ENCODE data around the gene AMPD2.
A peak's percentile ranks its signal among the peaks of the same experiment; 100 is the strongest.
"Not testable (repeated sequence)": the region's sequence is repeated elsewhere in the genome, so short reads cannot be mapped to it uniquely, and the experiment has no call there.

Gene AMPD2

DNA sequence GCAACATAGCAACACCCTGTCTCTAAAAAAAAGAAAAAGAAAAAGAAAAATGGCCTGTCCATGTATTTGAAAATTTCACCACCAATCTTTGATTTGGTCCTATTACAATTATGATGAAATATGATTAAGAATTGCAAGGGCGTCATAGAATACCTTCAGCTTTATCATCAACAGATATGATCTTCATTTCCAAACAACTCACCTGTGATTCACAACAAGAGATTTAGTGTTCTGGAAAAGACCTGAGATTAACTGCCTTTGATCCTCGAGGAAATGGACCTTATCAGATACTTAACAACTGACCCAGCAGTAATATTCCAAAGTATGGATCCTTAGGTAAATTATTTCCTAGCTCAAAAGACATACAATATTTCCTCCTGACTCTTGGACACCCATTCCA lies 32.8 kb downstream of the AMPD2 start:
- DNase-seq (ENCODE audit: low spot score): no peak

DNA sequence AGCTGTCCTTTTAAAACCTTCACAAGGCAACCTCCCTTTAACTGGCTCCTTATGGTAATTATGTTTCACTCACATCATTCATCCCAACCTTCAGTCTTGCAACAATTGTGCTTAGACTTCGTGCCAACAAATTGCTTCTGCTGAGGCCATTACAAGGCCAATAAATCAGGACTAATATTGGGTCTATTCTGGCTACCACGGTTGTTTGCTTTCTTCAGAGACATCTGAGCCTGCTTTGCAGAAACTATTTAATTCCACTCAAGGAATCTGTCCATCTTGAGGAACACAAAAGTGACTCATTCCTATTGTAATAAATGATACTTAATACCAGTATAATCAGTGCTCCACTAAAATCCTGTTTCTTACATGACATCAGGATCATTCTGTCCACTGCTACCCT lies 33.7 kb downstream of the AMPD2 start:
- no peak for DNase-seq (ENCODE audit: low spot score)

- DNase-seq (ENCODE audit: low spot score): no peak
Measured at GRCh38 chr1:109654519-109654918, 34.9 kb downstream of the AMPD2 start.

- DNase-seq (ENCODE audit: low spot score): peak; percentile 88
Measured at GRCh38 chr1:109655615-109656519, 36.2 kb downstream of the AMPD2 start, which contains the start of gene GSTM4. Gene GSTM4, plus strand, starts transcription at chr1:109656099. Its CDS starts 291 bp downstream, at chr1:109656390.

- no peak for DNase-seq (ENCODE audit: low spot score)
Measured at GRCh38 chr1:109657395-109657794, 37.8 kb downstream of the AMPD2 start.

- DNase-seq (ENCODE audit: low spot score): no peak
Measured at GRCh38 chr1:109657970-109658369, 38.3 kb downstream of the AMPD2 start.

DNA sequence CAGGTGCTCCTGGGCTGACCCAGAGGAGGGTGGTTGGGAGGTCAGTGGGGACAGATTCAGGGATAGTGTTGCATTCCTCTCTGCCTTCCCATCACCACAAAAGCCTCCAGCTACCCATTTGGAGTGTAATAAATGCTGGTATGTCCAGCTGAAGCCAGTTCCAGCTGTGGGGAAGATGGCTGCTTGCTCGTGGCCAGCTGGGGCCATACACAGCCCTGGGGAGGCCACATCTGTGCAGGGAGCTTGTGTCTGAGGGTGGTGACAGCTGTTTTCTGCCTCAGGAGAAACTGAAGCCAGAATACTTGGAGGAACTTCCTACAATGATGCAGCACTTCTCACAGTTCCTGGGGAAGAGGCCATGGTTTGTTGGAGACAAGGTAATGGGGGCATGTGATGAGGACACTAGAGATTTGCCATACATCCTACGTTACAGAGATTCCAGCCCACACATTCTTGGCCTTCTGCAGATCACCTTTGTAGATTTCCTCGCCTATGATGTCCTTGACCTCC lies 39.0 kb downstream of the AMPD2 start:
- DNase-seq (ENCODE audit: low spot score): no peak

GRCh38 chr1:109659145-109659544 lies 39.5 kb downstream of the AMPD2 start:
- no peak for DNase-seq (ENCODE audit: low spot score)

DNA sequence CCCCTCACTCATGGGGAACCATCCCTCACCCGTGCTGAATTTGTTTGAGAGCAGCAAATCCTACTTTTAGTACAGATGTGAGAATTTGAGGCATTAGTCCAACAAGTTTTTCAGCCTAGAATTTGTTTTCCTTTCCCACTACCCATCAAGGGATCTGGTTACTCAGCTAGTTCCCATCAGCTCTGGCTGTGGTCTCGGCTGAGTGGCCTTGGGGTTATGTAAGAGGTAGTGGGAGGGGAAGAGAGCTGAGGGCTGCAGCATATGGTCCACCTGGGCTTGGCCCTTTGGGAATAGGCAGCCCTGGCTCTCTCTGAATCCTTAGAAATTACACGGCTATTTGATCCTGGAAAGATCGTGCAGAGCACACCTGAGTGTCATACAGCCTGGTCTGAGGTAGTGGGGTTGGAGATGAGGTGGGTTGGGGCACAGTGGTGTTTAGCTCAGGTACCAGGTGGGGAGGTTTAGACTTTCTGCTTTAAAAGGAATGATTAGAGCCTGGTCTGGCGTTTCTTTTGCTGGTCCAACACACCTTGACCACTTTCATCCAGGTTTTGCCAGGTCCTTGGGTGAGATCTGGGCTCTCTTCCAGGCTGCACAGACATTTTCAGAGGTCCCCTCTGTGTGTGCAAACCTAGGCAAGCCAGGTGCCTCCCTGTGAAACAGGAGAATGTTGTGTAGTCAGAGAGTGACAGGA lies 40.5 kb downstream of the AMPD2 start:
- peak; percentile 40 for DNase-seq (ENCODE audit: low spot score)

DNA sequence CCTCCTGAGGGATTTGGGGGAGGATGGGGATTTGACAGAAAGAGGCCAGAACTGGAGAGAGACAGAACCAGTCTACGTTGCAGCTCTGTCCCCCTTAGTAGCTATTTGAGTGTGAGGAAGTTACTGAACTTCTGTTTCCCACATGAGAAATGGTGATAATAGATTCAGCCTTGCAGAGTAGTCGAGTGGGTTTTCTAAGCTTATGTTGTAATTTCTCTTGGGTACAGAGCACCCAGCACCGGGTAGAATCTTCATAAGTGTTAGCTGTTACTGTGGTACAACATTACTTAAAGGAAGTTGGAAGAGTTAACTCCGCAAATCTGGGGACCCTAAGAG lies 41.0 kb downstream of the AMPD2 start:
- DNase-seq (ENCODE audit: low spot score): not testable (repeated sequence)

DNA sequence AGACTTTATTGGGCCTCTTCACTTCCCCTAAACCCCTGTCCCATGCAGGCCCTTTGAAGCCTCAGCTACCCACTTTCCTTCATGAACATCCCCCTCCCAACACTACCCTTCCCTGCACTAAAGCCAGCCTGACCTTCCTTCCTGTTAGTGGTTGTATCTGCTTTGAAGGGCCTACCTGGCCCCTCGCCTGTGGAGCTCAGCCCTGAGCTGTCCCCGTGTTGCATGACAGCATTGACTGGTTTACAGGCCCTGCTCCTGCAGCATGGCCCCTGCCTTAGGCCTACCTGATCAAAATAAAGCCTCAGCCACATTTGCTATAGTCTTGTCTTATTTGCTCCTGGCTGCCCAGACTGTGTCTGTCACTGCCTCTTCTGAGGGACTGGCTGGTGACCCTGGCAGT lies 41.8 kb downstream of the AMPD2 start:
- no peak for DNase-seq (ENCODE audit: low spot score)

DNA sequence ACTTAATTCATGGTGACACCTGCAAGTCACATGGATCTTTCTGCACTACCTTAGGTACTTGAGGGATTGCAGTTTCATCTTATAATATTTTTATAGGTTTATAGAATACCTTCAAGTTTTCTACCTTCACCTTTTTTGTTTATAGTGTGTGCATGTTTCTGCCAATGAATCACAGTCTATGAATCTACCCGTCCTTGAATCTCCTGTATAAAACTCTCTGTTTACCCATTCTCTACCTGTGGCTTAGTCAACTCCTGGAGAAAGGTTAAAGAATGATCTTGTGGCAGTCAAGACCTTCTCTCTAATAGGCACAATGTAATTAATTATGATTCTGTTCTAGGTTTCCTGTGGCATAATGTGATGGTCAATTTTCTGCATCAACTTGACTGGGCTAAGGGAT lies 45.0 kb downstream of the AMPD2 start:
- no peak for DNase-seq (ENCODE audit: low spot score)

GRCh38 chr1:109667452-109668122 lies 48.0 kb downstream of the AMPD2 start, which contains the start of gene GSTM2:
Gene GSTM2, plus strand, starts transcription at chr1:109668057. Its CDS starts 59 bp downstream, at chr1:109668116.
- peak; percentile 92 for DNase-seq (ENCODE audit: low spot score)

DNA sequence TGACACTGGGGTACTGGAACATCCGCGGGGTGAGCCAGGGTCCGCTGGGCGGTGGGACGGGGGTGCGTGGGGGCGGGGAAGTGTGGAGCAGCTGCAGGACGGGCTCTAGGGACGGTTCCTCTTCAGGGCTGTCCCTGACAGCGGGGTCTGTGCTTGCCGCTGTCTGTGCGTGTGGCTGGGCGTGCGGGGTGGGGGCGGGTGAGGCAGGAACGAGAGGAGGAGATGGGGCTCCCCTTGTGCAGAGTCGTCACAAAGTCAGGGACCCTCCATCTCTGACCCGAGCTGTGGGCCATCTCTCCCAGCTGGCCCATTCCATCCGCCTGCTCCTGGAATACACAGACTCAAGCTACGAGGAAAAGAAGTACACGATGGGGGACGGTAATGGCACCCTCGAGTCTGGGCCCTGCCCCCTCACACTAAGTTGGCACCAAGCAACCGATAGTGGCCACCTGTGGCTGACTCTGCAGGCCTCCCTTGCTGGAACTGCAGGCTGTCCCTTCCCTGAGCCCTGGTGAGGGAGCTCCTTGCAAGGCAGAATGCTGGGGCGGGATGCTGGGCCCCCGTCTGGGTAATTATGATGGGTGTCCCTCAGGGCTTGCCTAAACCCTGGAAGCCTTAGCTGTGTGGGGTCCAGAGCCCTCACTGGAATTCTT lies 48.6 kb downstream of the AMPD2 start:
- DNase-seq (ENCODE audit: low spot score): no peak

- DNase-seq (ENCODE audit: low spot score): no peak
Measured at GRCh38 chr1:109669246-109669948, 49.8 kb downstream of the AMPD2 start.

DNA sequence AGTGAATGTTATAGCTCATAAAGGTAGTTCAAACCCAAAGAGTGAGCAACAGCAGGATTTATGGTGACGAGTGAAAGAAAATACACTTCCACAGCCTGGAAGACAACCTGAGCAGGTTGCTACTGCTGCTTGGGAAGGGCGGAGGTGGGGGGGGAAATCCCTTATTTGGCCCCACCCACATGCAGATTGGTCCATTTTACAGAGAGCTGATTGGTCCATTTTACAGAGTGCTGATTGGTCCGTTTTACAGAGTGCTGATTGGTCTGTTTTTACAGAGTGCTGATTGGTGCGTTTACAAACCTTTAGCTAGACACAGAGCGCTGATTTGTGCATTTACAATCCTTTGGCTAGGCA lies 50.3 kb downstream of the AMPD2 start:
- DNase-seq (ENCODE audit: low spot score): not testable (repeated sequence)

GRCh38 chr1:109671067-109671466 lies 51.4 kb downstream of the AMPD2 start:
- no peak for DNase-seq (ENCODE audit: low spot score)

DNA sequence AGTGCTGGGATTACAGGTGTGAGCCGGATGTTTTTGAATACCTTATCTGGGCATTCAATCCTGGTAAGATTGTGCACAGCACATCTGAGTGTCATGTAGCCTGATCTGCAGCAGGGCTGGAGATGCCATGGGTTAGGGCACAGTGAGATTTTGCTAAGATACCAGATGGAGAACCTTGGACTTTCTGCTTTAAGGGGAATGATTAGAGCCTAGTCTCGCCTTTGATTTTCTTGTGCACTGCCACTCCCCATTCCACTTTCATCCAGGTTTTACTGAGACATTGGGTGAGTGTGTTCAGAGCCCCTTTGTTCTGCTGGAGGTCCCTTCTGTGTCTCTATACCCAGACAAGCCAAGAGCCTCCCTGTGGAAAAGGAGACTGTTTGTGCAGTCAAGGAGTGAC lies 54.2 kb downstream of the AMPD2 start:
- DNase-seq (ENCODE audit: low spot score): not testable (repeated sequence)

GRCh38 chr1:109676683-109677381 lies 57.2 kb downstream of the AMPD2 start:
- not testable (repeated sequence) for DNase-seq (ENCODE audit: low spot score)

GRCh38 chr1:109677459-109677858 lies 57.8 kb downstream of the AMPD2 start:
- DNase-seq (ENCODE audit: low spot score): no peak

- not testable (repeated sequence) for DNase-seq (ENCODE audit: low spot score)
Measured at GRCh38 chr1:109678637-109679036, 59.0 kb downstream of the AMPD2 start.
